Retina (tissue), 1 donor: Measurements from ENCODE around the gene DIP2C.
A peak's percentile ranks its signal among the peaks of the same experiment; 100 is the strongest.
"Not testable (repeated sequence)": the region's sequence is repeated elsewhere in the genome, so short reads cannot be mapped to it uniquely, and the experiment has no call there.

Experiments
- DNase-seq: peaks from one replicate; pipeline ENCODE4 v3.0.0-alpha.2; 2016

DIP2C gene

GRCh38 chr10:689452-690371, at the start of gene DIP2C:
Gene DIP2C, minus strand, starts transcription at chr10:689668. Its CDS starts 90 bp downstream, at chr10:689578.
- DNase-seq = peak; percentile 84

- DNase-seq = no peak
Observed at GRCh38 chr10:734481-734880, 45.0 kb upstream of the DIP2C start.

- DNase-seq = no peak
Observed at GRCh38 chr10:733086-733485, 43.6 kb upstream of the DIP2C start.

GRCh38 chr10:729213-729612, 39.7 kb upstream of the DIP2C start:
- no peak for DNase-seq

- DNase-seq = no peak
Observed at GRCh38 chr10:728603-729002, 39.1 kb upstream of the DIP2C start.

GRCh38 chr10:727162-727790, 37.8 kb upstream of the DIP2C start:
- no peak for DNase-seq

- DNase-seq = no peak
Observed at GRCh38 chr10:725786-726185, 36.3 kb upstream of the DIP2C start.

- DNase-seq = no peak
Observed at GRCh38 chr10:725302-725701, 35.8 kb upstream of the DIP2C start.

- DNase-seq = no peak
Observed at GRCh38 chr10:723973-724372, 34.5 kb upstream of the DIP2C start.

GRCh38 chr10:722281-723060, 33.0 kb upstream of the DIP2C start:
- DNase-seq = no peak

GRCh38 chr10:718143-718700, 28.8 kb upstream of the DIP2C start:
- no peak for DNase-seq

GRCh38 chr10:717458-717857, 28.0 kb upstream of the DIP2C start:
- DNase-seq = no peak

GRCh38 chr10:716821-717220, 27.4 kb upstream of the DIP2C start:
- no peak for DNase-seq

GRCh38 chr10:714214-714613, 24.7 kb upstream of the DIP2C start:
- DNase-seq = no peak

- DNase-seq = no peak
Observed at GRCh38 chr10:712575-712974, 23.1 kb upstream of the DIP2C start.

GRCh38 chr10:712089-712488, 22.6 kb upstream of the DIP2C start:
- DNase-seq = no peak

GRCh38 chr10:707861-708260, 18.4 kb upstream of the DIP2C start:
- no peak for DNase-seq

- no peak for DNase-seq
Observed at GRCh38 chr10:707456-707855, 18.0 kb upstream of the DIP2C start.

- no peak for DNase-seq
Observed at GRCh38 chr10:703118-703517, 13.7 kb upstream of the DIP2C start.

GRCh38 chr10:700183-700582, 10.7 kb upstream of the DIP2C start:
- DNase-seq = not testable (repeated sequence)

GRCh38 chr10:697097-697875, 7.8 kb upstream of the DIP2C start:
- no peak for DNase-seq

- DNase-seq = no peak
Observed at GRCh38 chr10:695396-695795, 5.9 kb upstream of the DIP2C start.
